HepG2 (cell line): Measurements from ENCODE around the gene PRICKLE3. TPM values are rescaled to one million over a fixed set of nuclear protein-coding genes. Genes with fewer than 3 reads are reported as not detected.

Source experiments
- EEA1 ChIP-seq: sonication (generic); formaldehyde crosslinking; IDR thresholded peaks from 2 replicates; pipeline ENCODE4 v1.5.1; 2020; ENCODE audit warnings: mild to moderate bottlenecking, missing genetic modification reagents, borderline replicate concordance
- HNRNPH1 ChIP-seq: fragments of 200-400 bp; formaldehyde crosslinking; optimal IDR thresholded peaks from 2 replicates; pipeline ENCODE3; 2017; ENCODE audit warnings: mild to moderate bottlenecking, low read depth, low read length
- NR2F6 ChIP-seq, 2 experiments: IDR thresholded peaks; 2 replicates each; pipeline ENCODE4 v1.6.1; 2016; ENCODE audit warnings: antibody characterized with exemption in 1 of 2, mild to moderate bottlenecking in 1 of 2
- PAX8 ChIP-seq: sonication (generic); formaldehyde crosslinking; IDR thresholded peaks from 2 replicates; pipeline ENCODE4 v1.8.0; 2022; ENCODE audit warnings: mild to moderate bottlenecking, missing genetic modification reagents, borderline replicate concordance
- RFX1 ChIP-seq: fragments of 450-650 bp; IDR thresholded peaks from 2 replicates; pipeline ENCODE4 v1.6.1; 2017
- ZNF547 ChIP-seq: sonication (generic); formaldehyde crosslinking; IDR thresholded peaks from 2 replicates; pipeline ENCODE4 v1.5.1; 2020; ENCODE audit warnings: mild to moderate bottlenecking, missing genetic modification reagents
- ZNF569 ChIP-seq: sonication (generic); formaldehyde crosslinking; IDR thresholded peaks from 2 replicates; pipeline ENCODE4 v1.5.0; 2020; ENCODE audit warnings: mild to moderate bottlenecking, missing genetic modification reagents, moderate library complexity, borderline replicate concordance
- polyA plus RNA-seq, 8 experiments: library from polyadenylated mRNA; depleted of rRNA in 3 of 8; stranded (reverse) in 7 of 8; unstranded in 1 of 8; fragments of >200 nt; fragmentation: Illumina TruSeq in 4 of 8; extraction: Trizol in 4 of 8; gene quantifications; 2 replicates each; pipeline versions ENCODE4 v1.2.1 to v1.2.3, GENCODE V29; 2011 to 2016; ENCODE audit warnings: low read depth in 4 of 8, missing spikeins in 1 of 8, mixed read lengths in 1 of 8; ENCODE audit not compliant: insufficient read depth in 1 of 8
- total RNA-seq, 5 experiments: library from RNA; depleted of rRNA; stranded (reverse); fragments of >200 nt; fragmentation: Illumina TruSeq; extraction: Trizol; gene quantifications; 2 replicates each; pipeline ENCODE4 v1.2.3, GENCODE V29; 2016; ENCODE audit warnings: low read depth in 1 of 5
- TF ChIP-seq, protein P1 (sequence below): IDR thresholded peaks from 2 replicates; pipeline ENCODE4 v1.6.1; 2016; ENCODE audit warnings: missing compliant biosample characterization, missing genetic modification reagents, borderline replicate concordance
- TF ChIP-seq, protein P2 (sequence below), 2 experiments: sonication (generic) in 1 of 2; formaldehyde crosslinking in 1 of 2; IDR thresholded peaks; 2 replicates each; pipeline versions ENCODE4 v1.4.0 to v1.6.1; 2016 to 2020; ENCODE audit warnings: borderline replicate concordance in 1 of 2, low read depth in 1 of 2, mild to moderate bottlenecking in 1 of 2, missing genetic modification reagents in 1 of 2
- TF ChIP-seq, protein P3 (sequence below): IDR thresholded peaks from 2 replicates; pipeline ENCODE4 v1.6.1; 2016; ENCODE audit warnings: low read depth, control low read depth
- TF ChIP-seq, protein P4 (sequence below): sonication (generic); formaldehyde crosslinking; IDR thresholded peaks from 2 replicates; pipeline ENCODE4 v1.8.1; 2023; ENCODE audit warnings: missing genetic modification reagents, mild to moderate bottlenecking, borderline replicate concordance

The PRICKLE3 gene
- total and polyA plus RNA-seq, 2 of the 13 experiments (the other 11 are each of a cell fraction or from before 2014, with no cell fraction given) = 2.6 TPM

DNA sequence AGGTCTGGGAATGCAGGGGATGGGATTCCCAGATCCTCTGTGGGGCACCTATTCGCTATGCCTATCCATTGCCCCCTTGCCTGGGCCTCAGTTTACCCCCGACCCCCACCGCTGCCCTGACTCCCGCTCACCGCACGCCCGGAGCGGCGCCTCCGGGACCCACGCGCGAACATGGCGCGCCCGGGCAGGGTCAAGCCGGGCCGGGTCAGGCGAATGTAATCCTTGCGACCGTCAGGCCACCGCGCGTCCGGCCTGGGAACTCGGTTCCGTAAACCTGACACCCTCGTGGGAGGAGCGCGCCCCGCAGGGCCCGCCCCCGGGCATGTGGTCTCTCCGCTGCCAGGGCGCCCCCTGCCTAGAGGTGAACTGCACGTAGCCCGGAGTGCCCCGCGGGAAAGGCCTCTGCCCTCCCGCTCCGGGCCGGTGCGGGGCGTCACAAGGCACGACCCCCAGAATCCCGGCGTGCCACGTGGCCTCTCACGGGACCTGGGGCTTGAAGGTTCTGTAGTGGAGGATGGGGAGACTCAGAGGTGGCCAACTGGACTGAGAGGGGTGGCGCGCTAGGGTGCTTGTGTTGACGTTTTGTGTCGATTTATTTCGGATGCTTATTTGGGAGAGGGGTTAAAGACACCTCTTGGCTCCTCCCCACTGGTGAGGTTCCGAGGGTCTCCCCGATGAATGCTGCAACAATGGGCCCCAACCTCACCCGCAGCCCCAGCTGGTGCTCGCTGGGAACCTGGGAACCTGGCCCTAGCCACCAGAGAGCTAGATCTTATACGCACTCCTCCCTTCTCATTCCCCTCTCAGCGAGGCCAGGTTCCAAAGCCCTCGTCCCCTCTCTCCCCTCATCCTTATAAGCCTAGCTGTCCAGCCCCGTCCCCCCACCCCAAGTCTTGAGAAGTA is at the start of gene PRICKLE3 (continued):
- TF ChIP-seq, protein P1, sequence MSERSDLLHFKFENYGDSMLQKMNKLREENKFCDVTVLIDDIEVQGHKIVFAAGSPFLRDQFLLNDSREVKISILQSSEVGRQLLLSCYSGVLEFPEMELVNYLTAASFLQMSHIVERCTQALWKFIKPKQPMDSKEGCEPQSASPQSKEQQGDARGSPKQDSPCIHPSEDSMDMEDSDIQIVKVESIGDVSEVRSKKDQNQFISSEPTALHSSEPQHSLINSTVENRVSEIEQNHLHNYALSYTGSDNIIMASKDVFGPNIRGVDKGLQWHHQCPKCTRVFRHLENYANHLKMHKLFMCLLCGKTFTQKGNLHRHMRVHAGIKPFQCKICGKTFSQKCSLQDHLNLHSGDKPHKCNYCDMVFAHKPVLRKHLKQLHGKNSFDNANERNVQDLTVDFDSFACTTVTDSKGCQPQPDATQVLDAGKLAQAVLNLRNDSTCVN (CRISPR knock-in tag) = no peak
- no peak for TF ChIP-seq ZNF547 (CRISPR knock-in tag)
- TF ChIP-seq, protein P2, sequence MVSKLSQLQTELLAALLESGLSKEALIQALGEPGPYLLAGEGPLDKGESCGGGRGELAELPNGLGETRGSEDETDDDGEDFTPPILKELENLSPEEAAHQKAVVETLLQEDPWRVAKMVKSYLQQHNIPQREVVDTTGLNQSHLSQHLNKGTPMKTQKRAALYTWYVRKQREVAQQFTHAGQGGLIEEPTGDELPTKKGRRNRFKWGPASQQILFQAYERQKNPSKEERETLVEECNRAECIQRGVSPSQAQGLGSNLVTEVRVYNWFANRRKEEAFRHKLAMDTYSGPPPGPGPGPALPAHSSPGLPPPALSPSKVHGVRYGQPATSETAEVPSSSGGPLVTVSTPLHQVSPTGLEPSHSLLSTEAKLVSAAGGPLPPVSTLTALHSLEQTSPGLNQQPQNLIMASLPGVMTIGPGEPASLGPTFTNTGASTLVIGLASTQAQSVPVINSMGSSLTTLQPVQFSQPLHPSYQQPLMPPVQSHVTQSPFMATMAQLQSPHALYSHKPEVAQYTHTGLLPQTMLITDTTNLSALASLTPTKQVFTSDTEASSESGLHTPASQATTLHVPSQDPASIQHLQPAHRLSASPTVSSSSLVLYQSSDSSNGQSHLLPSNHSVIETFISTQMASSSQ (IDR thresholded peaks at IDR 0.05; ENCODE audit: low read depth) = no peak
- TF ChIP-seq, protein P2 (CRISPR knock-in tag; IDR thresholded peaks at IDR 0.05; ENCODE audit: borderline replicate concordance) = no peak
- no peak for TF ChIP-seq HNRNPH1
- no peak for TF ChIP-seq RFX1
- no peak for TF ChIP-seq PAX8 (CRISPR knock-in tag)
- TF ChIP-seq EEA1 = no peak
- TF ChIP-seq, protein P3, sequence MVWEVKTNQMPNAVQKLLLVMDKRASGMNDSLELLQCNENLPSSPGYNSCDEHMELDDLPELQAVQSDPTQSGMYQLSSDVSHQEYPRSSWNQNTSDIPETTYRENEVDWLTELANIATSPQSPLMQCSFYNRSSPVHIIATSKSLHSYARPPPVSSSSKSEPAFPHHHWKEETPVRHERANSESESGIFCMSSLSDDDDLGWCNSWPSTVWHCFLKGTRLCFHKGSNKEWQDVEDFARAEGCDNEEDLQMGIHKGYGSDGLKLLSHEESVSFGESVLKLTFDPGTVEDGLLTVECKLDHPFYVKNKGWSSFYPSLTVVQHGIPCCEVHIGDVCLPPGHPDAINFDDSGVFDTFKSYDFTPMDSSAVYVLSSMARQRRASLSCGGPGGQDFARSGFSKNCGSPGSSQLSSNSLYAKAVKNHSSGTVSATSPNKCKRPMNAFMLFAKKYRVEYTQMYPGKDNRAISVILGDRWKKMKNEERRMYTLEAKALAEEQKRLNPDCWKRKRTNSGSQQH (CRISPR knock-in tag) = no peak
- TF ChIP-seq, protein P4, sequence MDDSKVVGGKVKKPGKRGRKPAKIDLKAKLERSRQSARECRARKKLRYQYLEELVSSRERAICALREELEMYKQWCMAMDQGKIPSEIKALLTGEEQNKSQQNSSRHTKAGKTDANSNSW (CRISPR knock-in tag) = no peak
- no peak for TF ChIP-seq NR2F6 (IDR thresholded peaks at IDR 0.05)
- peak; percentile 57 for TF ChIP-seq NR2F6 (CRISPR knock-in tag; IDR thresholded peaks at IDR 0.05)
- TF ChIP-seq ZNF569 = no peak
